ENCODE data around the gene DOC2B.

The DOC2B gene

DNA sequence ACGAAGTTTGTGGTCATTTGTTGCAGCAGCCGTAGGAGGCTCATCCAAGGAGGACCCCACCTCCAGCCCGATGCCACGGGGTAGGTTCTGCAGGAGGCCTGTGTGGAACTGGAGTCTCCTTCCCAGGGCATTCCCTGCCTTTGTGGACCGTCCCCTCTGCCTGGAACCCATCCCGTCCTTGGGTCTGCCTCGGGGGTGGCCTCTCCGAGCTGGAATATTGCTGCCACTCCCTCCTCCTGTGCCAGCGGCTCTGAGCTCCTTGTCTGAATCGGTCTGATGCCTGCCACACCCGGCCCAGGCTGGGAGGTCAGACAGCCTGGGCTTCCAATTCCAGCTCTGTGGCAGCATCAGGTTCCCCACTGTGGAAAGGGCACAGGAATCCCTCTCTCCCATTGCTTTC is 18.8 kb downstream of the DOC2B start:
- DNase-seq (ENCODE audit: low read depth), result no peak

DNA sequence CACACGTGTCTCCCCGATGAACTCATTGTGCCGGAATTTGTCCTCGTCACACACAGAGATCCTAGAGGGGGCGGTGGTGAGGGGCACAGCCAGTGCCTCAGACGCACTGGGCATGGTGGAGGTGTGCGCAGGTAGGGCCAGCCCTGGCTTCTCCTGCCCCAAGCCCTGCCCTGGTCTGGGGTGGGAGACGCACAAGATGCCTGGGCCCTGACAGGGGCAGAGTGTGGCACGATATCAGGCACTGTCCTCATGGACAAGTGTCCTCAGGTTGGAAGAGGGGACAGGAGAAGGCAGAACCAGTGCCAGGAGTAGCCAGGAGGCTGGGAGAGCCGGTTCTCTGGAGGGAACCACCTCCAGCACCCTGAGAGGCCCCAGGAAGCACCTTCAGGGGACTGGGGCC is 20.0 kb downstream of the DOC2B start:
- DNase-seq (ENCODE audit: low read depth), result no peak

GRCh38 chr17:160336-160735 is 21.1 kb downstream of the DOC2B start:
- no peak for DNase-seq (ENCODE audit: low read depth)

GRCh38 chr17:159609-160008 is 21.8 kb downstream of the DOC2B start:
- no peak for DNase-seq (ENCODE audit: low read depth)

DNA sequence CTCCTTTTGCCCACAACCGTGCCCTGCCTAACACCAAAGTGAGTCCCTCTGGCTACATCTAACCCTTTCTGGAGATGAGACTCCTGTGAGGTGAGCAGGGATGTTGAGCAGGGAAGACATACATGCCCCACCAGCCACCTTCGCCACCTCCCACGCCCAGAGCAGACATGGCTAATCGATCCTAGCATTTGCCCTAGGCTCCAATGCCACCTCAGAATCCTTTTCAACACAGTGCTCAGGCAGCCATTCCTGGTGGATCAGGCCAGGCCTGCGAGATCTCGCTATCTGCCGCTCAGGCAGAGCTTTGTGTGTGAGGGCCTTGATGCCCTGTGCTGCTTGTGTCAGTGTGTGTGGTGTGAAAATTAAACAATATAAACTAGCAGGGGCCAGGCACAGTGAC is 23.1 kb downstream of the DOC2B start:
- no peak for DNase-seq (ENCODE audit: low read depth)

- DNase-seq (ENCODE audit: low read depth), result no peak
These were observed 23.5 kb downstream of the DOC2B start for GRCh38 chr17:157901-158300.

DNA sequence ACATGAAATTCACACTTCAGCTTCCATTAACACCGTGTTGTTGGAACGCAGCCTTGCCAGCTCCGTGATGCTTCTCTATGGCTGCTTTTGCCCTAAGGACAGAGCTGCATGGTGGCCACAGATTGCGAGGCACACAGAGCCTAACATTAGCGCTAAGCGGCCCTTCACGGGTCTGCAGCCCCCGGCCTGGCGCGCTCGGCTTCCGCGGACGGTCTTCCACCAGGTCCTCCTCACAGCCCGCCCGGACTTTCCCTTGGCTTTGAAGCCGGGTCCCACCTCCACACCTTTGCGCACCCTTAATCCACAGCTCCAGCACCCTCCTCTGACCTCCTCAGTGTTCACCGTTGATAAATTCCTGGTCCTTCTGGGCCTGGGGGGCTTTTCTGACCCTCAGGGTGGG is 24.5 kb downstream of the DOC2B start:
- DNase-seq (ENCODE audit: low read depth), result no peak

DNA sequence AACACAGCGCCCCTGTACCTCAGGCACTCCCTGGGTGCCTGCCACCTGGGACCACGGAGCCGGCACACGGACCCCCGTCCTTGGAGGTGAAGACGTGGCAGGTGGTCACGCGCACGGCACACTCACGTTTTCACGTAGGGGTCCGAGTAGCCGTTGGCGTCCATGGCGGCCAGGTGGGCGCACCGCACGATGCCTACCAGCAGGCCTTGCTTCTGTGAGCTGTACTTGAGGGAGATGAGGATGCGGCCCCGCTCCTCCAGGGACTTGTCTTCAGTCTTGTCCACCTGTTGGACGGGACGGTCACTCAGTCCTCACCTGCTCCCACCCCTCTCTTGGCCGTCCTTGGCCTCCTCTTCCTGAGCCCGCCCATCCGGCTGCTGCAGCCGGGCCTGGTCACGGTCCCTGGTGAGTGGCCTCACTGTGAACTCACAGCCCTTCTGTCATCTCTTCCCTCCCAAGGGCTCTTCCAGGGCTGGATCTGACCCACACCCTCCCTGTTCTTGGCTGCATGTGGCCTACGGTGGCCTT is 25.3 kb downstream of the DOC2B start:
- no peak for DNase-seq (ENCODE audit: low read depth)

DNA sequence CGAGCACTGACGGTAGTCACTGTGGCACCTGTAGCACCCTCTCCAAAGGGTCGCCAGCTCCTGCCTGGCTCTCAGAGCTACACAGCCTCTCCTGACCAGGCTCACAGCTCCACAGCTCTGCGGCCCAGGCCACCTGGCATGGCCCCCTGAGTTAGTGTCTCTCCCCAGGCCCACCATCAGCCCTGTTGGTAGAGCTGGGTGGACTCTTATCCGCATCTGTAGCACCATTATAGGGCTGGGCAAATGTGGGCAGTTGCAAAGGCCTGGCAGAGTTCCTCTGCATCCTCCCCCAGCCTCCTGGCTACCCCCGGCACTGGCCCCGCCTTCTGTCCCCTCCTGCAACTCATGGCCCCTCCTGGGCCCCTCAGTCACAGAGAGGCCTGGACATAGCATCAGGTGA is 25.9 kb downstream of the DOC2B start:
- DNase-seq (ENCODE audit: low read depth), result no peak

DNA sequence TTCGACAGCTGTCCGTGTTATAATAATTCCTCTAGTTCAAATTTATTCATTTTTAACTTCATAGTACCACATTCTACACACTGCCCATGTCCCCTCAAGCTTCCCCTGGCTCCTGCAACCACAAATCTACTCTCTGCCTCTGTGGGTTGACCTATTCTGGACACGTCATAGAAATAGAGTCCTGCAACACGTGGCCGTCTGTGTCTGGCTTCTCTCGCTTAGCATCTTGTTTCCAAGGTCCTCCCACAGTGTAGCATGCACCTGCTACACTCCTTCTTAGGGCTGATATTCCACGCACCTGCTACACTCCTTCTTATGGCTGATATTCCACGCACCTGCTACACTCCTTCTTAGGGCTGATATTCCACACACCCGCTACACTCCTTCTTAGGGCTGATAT is 27.6 kb downstream of the DOC2B start:
- no peak for DNase-seq (ENCODE audit: low read depth)

- no peak for DNase-seq (ENCODE audit: low read depth)
These were observed 28.5 kb downstream of the DOC2B start for GRCh38 chr17:152860-153420.

GRCh38 chr17:151886-152859 is 29.3 kb downstream of the DOC2B start:
- no peak for DNase-seq (ENCODE audit: low read depth)

- no peak for DNase-seq (ENCODE audit: low read depth)
These were observed 30.4 kb downstream of the DOC2B start for GRCh38 chr17:151004-151403.

- DNase-seq (ENCODE audit: low read depth), result no peak
These were observed 31.4 kb downstream of the DOC2B start for GRCh38 chr17:149897-150584.

DNA sequence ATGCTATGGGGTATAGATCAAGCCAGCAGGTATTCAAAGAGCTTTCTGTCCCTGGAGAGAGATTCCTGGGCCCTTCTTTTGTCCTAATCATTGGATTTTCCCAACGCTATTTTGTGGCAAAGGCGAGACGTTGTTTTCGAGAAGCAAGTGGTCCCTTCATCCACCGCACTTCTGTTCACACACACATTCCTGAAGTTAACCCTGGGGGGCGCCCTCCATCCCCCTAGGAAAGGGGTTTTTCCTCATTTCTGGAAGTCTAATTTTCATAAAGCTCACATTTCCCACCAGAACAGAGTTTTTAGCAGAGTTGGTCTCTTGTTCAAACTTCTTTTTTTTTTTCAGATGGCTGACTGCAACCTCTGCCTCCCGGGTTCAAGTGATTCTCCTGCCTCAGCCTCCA is 32.2 kb downstream of the DOC2B start:
- no peak for DNase-seq (ENCODE audit: low read depth)

- no peak for DNase-seq (ENCODE audit: low read depth)
These were observed 32.7 kb downstream of the DOC2B start for GRCh38 chr17:148757-149156.

- DNase-seq (ENCODE audit: low read depth), result no peak
These were observed 33.4 kb downstream of the DOC2B start for GRCh38 chr17:147796-148740.

- DNase-seq (ENCODE audit: low read depth), result no peak
These were observed 34.3 kb downstream of the DOC2B start for GRCh38 chr17:146983-147761.

GRCh38 chr17:146546-146945 is 34.9 kb downstream of the DOC2B start:
- no peak for DNase-seq (ENCODE audit: low read depth)

GRCh38 chr17:145671-146541 is 35.5 kb downstream of the DOC2B start:
- no peak for DNase-seq (ENCODE audit: low read depth)
